Fibroblast of pulmonary artery (primary cell): Measurements from ENCODE around the gene FAM81A.

ENCODE experiments used
- DNase-seq: peaks from one replicate; pipeline ENCODE4 v3.0.0-alpha.2; 2010; ENCODE audit warnings: low read depth
- H3K4me3 ChIP-seq: replicated peaks from 2 replicates; pipeline ENCODE4 v1.5.1; 2011; ENCODE audit warnings: low read depth, mild to moderate bottlenecking, control low read depth, low read length, moderate library complexity
- CTCF ChIP-seq: IDR thresholded peaks from 2 replicates; pipeline ENCODE4 v1.5.1; 2011; ENCODE audit warnings: mild to moderate bottlenecking, control low read depth, low read length, inconsistent platforms; ENCODE audit errors: missing control alignments

Gene FAM81A

GRCh38 chr15:59437817-59438624 lies at the start of gene FAM81A:
TSS of gene FAM81A (plus strand) at chr15:59438186. CDS start at chr15:59458627, 20,441 bp downstream.
- H3K4me3 ChIP-seq, result peak within 1 kb of the TSS; percentile 56
- no peak for TF ChIP-seq CTCF
- DNase-seq, result peak; percentile 67

- no peak for TF ChIP-seq CTCF
- no peak overlapping the region for H3K4me3 ChIP-seq
- DNase-seq, result peak; percentile 65
Observed at GRCh38 chr15:59388670-59389069, 49.3 kb upstream of the FAM81A start.

- no peak for DNase-seq
- TF ChIP-seq CTCF, result no peak
- H3K4me3 ChIP-seq, result no peak overlapping the region
Observed at GRCh38 chr15:59392299-59392698, 45.7 kb upstream of the FAM81A start.

- no peak for DNase-seq
- H3K4me3 ChIP-seq, result no peak overlapping the region
- TF ChIP-seq CTCF, result no peak
Observed at GRCh38 chr15:59394166-59394661, 43.8 kb upstream of the FAM81A start.

- no peak for TF ChIP-seq CTCF
- no peak overlapping the region for H3K4me3 ChIP-seq
- DNase-seq, result no peak
Observed at GRCh38 chr15:59396211-59396610, 41.8 kb upstream of the FAM81A start.

GRCh38 chr15:59396679-59397078 lies 41.3 kb upstream of the FAM81A start:
- TF ChIP-seq CTCF, result no peak
- DNase-seq, result no peak

GRCh38 chr15:59398220-59398619 lies 39.8 kb upstream of the FAM81A start:
- no peak for TF ChIP-seq CTCF
- no peak overlapping the region for H3K4me3 ChIP-seq
- no peak for DNase-seq

More at GRCh38 chr15:59396679-59397078, 41.3 kb upstream of the FAM81A start:
- H3K4me3 ChIP-seq, result no peak overlapping the region
